ENCODE data around the gene HTR3E.
"Not testable (repeated sequence)": the region's sequence is repeated elsewhere in the genome, so short reads cannot be mapped to it uniquely, and the experiment has no call there.

HTR3E gene, protein sequence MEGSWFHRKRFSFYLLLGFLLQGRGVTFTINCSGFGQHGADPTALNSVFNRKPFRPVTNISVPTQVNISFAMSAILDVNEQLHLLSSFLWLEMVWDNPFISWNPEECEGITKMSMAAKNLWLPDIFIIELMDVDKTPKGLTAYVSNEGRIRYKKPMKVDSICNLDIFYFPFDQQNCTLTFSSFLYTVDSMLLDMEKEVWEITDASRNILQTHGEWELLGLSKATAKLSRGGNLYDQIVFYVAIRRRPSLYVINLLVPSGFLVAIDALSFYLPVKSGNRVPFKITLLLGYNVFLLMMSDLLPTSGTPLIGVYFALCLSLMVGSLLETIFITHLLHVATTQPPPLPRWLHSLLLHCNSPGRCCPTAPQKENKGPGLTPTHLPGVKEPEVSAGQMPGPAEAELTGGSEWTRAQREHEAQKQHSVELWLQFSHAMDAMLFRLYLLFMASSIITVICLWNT

GRCh38 chr3:184096811-184097383 lies at the start of gene HTR3E:
HTR3E (plus strand) TSS chr3:184097064; CDS start chr3:184097530, 466 bp downstream.
- no peak for DNase-seq (ENCODE audit: low read depth in 2 of 2)

GRCh38 chr3:184050217-184050847 lies 46.5 kb upstream of the HTR3E start:
- no peak for DNase-seq (ENCODE audit: low read depth in 2 of 2)

- no peak for DNase-seq (ENCODE audit: low read depth in 2 of 2)
These were observed 44.1 kb upstream of the HTR3E start, which contains the start of gene HTR3C for GRCh38 chr3:184052767-184053166. HTR3C (plus strand) TSS chr3:184053047; CDS start chr3:184053081, 34 bp downstream.

DNA sequence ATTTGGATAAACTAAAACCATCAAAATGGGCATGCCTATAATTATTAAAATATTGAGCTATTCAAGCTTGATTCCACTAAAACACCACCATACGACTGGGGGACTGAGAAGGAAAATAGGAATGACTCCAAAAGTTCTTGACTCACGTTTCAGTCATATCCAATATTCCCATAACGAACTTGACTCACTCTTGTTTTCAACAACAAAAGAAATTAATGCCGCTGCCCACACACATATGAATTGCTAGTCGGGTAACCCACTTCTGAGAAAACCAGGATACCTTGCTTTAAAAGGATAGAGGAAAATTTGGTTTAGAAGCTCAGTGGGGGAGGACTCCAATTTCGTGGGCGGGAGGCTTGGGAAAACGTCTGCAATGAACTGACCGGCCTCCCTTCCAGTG lies 38.8 kb upstream of the HTR3E start:
- DNase-seq (ENCODE audit: low read depth in 2 of 2), result no peak

- DNase-seq (ENCODE audit: low read depth in 2 of 2), result no peak
These were observed 37.4 kb upstream of the HTR3E start for GRCh38 chr3:184059424-184059823.

- DNase-seq (ENCODE audit: low read depth in 2 of 2), result no peak
These were observed 34.2 kb upstream of the HTR3E start for GRCh38 chr3:184062637-184063036.

DNA sequence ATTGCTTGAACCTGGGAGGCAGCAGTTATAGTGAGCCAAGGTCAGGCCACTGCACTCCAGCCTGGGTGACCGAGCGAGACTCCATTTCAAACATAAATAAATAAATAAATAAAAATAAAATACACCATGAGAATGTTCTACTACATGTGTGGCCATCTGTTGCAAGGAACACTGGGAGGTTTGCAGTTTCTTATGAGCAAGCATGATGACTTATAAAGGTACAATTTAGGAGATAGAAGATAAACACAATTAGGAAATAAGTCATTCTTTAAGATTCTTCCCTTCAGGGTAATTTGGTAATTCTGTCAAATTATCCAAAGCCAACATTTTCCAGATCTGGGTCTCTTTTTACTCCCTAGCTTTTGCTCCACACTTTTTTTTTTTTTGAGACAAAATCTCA lies 30.7 kb upstream of the HTR3E start:
- DNase-seq (ENCODE audit: low read depth in 2 of 2), result no peak

DNA sequence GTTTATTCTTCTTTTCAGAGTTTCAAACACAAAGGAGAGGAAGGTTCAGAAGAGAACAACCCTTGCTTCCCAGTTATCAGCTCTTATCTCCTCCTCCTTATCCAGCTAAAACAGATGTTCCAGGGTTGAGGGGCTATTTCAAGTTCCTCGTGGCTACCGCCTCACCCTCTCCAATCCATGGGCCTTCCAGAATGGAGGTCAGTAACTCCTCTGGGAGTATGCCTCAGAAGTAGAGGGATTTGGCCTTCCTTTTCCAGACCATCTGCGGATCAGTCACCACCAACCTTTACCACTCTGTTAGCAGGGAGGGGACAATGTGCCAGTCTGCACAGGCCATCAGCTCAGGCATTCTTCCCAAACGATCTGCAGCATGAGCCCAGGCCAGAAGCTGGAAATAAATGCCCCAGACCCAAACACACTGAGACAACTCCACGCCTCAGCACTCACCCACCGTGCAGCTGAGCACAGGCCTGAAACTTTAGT lies 29.2 kb upstream of the HTR3E start:
- DNase-seq (ENCODE audit: low read depth in 2 of 2), result no peak

- DNase-seq (ENCODE audit: low read depth in 2 of 2), result no peak
These were observed 28.5 kb upstream of the HTR3E start for GRCh38 chr3:184068344-184068743.

GRCh38 chr3:184071142-184071541 lies 25.7 kb upstream of the HTR3E start:
- not testable (repeated sequence) for DNase-seq (ENCODE audit: low read depth in 2 of 2)

DNA sequence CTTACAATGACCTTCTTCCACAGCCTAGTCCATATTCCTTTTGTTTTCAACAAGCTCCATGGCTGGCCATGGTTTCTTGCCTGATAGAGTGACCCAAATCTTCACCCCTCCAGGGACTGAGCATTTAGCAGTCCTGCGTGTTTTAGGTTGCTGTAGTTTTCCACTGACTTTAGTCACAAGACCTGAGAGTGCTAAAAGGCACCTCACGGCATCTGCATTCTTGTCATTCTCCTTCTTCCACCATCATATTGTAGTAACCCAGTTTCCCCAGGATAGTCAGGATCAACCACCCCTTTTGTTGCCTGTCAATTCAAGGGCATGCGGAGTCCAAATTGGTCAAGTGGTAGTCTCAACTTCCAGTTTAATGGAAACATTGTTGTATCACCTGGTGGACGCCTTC lies 23.2 kb upstream of the HTR3E start:
- no peak for DNase-seq (ENCODE audit: low read depth in 2 of 2)

- DNase-seq (ENCODE audit: low read depth in 2 of 2), result no peak
These were observed 21.0 kb upstream of the HTR3E start for GRCh38 chr3:184075901-184076300.

DNA sequence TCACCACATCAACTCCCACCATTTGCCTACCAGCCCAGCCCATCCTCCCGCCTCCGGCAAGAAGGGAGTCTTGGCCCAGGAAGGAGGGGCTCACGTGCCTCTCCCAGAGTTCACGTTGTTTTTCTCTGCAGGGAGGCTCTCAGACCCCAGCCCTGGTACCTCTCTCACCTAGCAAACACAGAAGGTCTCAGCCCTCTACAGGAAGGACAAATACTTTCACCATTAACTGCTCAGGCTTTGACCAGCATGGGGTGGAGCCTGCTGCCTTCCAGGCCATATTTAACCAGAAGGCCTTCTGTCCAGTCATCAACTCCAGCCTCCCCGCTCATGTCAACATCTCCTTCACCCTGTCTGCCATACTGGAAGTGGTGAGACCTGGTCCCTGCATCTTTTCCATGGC lies 19.0 kb upstream of the HTR3E start:
- no peak for DNase-seq (ENCODE audit: low read depth in 2 of 2)

- no peak for DNase-seq (ENCODE audit: low read depth in 2 of 2)
These were observed 18.0 kb upstream of the HTR3E start for GRCh38 chr3:184078851-184079250.

- DNase-seq (ENCODE audit: low read depth in 2 of 2), result no peak
These were observed 15.6 kb upstream of the HTR3E start for GRCh38 chr3:184081116-184081830.

- DNase-seq (ENCODE audit: low read depth in 2 of 2), result no peak
These were observed 14.8 kb upstream of the HTR3E start for GRCh38 chr3:184082034-184082433.

DNA sequence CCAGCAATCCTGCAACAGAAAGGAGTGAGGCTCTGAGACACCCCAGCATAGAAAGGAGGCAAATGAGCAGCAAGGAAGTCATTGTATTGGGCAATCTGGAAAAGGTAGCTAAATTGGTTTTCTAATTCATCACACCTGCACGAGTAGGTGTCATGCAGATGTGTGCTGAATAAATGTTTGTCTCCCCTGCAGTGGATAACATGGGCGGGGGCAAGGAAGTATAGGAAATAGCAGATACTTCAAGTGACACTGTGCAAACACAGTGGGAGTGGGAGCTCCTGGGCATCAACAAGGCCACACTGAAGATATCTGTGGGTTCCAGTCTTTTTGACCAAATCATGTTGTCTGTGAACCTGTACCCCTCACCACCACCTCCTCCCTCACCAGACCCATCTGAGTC lies 14.4 kb upstream of the HTR3E start:
- DNase-seq (ENCODE audit: low read depth in 2 of 2), result no peak

DNA sequence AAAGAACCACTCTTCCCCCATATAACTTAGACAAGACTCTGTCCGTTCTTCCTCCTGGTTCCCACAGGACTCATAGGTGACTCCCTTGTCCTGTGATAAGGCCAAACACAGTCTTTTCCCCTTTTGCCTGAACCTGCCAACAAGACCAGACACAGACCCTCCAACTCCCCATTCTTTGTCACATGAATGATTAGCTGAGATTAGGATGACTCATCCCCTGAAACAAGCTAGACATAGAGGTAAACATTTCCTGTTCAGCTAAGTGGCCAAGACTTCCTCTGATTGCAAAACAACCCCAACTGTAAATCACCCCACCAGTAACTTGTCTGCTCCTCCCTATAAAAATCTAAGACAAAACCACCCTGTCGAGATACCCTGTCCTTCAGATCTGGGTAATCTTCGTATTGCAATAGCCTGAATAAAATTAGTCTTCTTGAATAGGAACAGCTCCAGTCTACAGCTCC lies 11.4 kb upstream of the HTR3E start:
- no peak for DNase-seq (ENCODE audit: low read depth in 2 of 2)

- no peak for DNase-seq (ENCODE audit: low read depth in 2 of 2)
These were observed 4.7 kb upstream of the HTR3E start for GRCh38 chr3:184092199-184092598.

GRCh38 chr3:184097556-184097955 lies 692 bp downstream of the HTR3E start:
- DNase-seq (ENCODE audit: low read depth in 2 of 2), result no peak

DNA sequence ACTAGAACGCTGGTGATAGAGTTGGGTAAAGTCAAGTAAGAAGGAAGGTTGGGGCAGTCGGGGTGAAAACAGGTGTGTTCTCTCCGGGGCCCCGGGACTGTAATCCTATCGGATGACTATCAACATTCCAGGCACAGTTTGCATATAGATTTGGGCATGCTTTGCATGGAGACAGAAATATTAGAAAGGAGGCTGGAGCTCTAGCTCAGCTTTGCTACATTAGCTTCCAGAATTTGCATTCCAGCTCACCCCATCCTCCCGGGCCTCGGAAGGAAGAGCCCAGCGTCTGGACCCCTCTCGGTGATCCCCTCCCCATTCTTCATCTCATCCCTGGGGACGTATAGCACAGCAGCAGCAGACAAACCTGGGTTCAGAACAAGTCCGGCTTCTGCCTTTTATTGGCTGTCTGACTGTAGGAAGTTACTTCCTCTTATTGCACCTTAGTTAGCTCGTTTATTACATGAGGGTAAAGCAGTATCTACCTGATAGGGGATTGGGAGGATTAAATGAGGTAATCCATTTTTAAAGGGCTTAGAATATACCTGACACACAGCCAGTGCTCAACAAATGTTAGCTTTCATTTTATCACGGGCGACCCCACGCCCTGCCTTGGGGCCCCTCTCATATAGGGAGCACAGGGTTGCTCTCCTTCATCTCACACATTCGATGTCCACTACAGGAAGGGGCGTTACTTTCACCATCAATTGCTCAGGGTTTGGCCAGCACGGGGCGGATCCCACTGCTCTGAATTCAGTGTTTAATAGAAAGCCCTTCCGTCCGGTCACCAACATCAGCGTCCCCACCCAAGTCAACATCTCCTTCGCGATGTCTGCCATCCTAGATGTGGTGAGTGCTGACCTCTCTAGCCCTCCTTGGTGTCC lies 3.2 kb downstream of the HTR3E start:
- no peak for DNase-seq (ENCODE audit: low read depth in 2 of 2)

All from activated CD8-positive, alpha-beta memory T cell treated with anti-CD3 and anti-CD28 coated beads for 4 hours (primary cell).